ENCODE data around the gene ZNF408. TPM values are rescaled to one million over a fixed set of nuclear protein-coding genes. Genes with fewer than 3 reads are reported as not detected.

The ZNF408 gene
- polyA plus RNA-seq (2011; rRNA removed) = 3.0 and 6.9 TPM in 2 replicates
- 9.0 and 11.2 TPM in 2 replicates for polyA minus RNA-seq (2011; rRNA and poly(A)+ RNA removed)

DNA sequence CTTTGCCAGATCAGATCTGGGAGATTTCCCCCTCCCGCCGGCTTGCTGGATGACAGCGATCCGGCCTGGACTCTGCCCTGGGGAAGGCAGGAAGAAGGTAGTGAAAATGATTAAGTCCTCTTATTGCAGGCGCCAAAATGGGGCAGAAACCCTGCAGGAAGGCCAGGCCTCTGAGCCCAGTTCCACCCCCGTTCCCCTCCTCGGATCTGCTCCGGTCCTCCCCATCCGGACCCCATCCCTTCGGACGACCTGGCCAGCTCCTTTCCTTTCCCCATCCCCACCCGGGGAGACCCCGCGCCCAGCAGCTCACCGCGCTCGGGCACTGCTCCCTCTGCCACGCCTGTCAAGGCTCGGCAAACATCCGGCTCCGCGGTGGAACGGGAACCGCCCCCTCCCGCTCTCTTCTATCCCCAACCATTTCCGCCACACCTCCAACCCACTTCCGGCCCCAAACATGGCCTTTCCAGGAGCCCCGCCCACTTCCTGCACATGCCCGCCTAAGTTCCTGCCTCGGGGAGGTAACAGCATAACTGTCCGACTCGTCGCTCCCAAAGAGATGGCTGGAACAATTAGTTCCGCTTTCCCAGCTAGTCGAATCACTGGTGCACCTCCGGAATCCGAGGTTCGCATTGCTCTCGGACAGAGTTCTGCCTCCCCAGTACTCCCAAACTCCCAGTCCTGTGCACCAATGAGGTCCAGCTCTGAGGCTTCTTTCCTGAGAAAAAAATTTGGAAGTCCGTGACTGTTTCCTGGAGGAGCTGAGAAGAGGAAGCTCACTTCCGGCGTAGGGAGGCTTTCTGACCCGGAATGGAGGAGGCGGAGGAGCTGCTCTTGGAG is at the start of gene ZNF408, which contains the start of gene ARHGAP1:
TSS of gene ZNF408 (plus strand) at position 791 of the 837 bp plus-strand sequence. CDS start at position 808, 17 bp downstream.
TSS of gene ARHGAP1 (minus strand) at position 379 of the 837 bp plus-strand sequence. CDS start 4,512 bp downstream, outside the sequence.
- Histone ChIP-seq H3K36me3 (ENCODE audit: control insufficient read depth, insufficient read depth, low read length) (peaks cover 31% of the 10 kb centered on the region), H3K4me3 (ENCODE audit: low read depth, low read length) (peak within 1 kb of the TSS; percentile 92), H3K27me3 (ENCODE audit: control insufficient read depth, insufficient read depth, low read length) (no peaks in the 10 kb centered on the region)
- CTCF ChIA-PET = interaction anchor here (1.1 kb wide), 1 partner anchor 11 kb away, joined by 3 read pairs; no protein-coding TSS in a partner anchor
- POLR2A ChIA-PET = interaction anchor here (1.5 kb wide), 1 partner anchor 11 kb away, joined by 3 read pairs; no protein-coding TSS in a partner anchor
- DNase-seq (ENCODE audit: low read depth) = peak; percentile 87
- TF ChIP-seq, protein P1, sequence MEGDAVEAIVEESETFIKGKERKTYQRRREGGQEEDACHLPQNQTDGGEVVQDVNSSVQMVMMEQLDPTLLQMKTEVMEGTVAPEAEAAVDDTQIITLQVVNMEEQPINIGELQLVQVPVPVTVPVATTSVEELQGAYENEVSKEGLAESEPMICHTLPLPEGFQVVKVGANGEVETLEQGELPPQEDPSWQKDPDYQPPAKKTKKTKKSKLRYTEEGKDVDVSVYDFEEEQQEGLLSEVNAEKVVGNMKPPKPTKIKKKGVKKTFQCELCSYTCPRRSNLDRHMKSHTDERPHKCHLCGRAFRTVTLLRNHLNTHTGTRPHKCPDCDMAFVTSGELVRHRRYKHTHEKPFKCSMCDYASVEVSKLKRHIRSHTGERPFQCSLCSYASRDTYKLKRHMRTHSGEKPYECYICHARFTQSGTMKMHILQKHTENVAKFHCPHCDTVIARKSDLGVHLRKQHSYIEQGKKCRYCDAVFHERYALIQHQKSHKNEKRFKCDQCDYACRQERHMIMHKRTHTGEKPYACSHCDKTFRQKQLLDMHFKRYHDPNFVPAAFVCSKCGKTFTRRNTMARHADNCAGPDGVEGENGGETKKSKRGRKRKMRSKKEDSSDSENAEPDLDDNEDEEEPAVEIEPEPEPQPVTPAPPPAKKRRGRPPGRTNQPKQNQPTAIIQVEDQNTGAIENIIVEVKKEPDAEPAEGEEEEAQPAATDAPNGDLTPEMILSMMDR (IDR thresholded peaks at IDR 0.05; ENCODE audit: insufficient read depth, low read depth, low read length) = no peak

DNA sequence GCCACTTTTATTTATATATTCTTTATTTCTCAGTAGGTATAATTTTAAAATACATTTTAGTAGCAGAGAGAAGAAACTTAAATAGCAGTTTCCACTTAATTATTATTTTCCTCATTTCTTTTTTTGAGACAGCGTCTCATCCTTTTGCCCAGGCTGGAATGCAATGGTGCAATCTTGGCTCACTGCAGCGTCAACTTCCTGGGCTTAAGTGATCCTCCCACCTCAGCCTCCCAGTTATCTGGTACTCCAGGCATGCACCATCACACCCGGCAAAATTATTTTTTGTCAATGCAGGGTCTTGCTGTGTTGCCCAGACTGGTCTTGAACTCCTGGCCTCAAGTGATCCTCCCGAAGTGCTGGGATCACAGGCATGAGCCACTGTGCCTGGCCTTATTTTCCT is 45.2 kb upstream of the ZNF408 start:
- no peak overlapping the region for H3K4me3 ChIP-seq (ENCODE audit: low read depth, low read length)
- DNase-seq (ENCODE audit: low read depth) = no peak
- ChIA-PET POLR2A (no interaction called here), CTCF (no interaction called here)
- no peaks in the 10 kb centered on the region for H3K27me3 ChIP-seq (ENCODE audit: control insufficient read depth, insufficient read depth, low read length)
- H3K36me3 ChIP-seq (ENCODE audit: control insufficient read depth, insufficient read depth, low read length) = peaks cover 1% of the 10 kb centered on the region; the same call in 1 of the 2 replicates
- TF ChIP-seq, protein P1 (IDR thresholded peaks at IDR 0.05; ENCODE audit: insufficient read depth, low read depth, low read length) = no peak

GRCh38 chr11:46657186-46657585 is 43.6 kb upstream of the ZNF408 start:
- Histone ChIP-seq H3K36me3 (ENCODE audit: control insufficient read depth, insufficient read depth, low read length) (0 out of 2 replicates have a peak, but pooled peaks cover 1% of the 10 kb centered on the region), H3K4me3 (ENCODE audit: low read depth, low read length) (no peak overlapping the region), H3K27me3 (ENCODE audit: control insufficient read depth, insufficient read depth, low read length) (no peaks in the 10 kb centered on the region)
- ChIA-PET CTCF (interaction anchor here (0.6 to 1.0 kb wide), 3 partner anchors 12 to 108 kb away, joined by 3 to 5 read pairs (median 3); no protein-coding TSS in a partner anchor), POLR2A (no interaction called here)
- TF ChIP-seq, protein P1 (IDR thresholded peaks at IDR 0.05; ENCODE audit: insufficient read depth, low read depth, low read length) = no peak
- no peak for DNase-seq (ENCODE audit: low read depth)

- Histone ChIP-seq H3K27me3 (ENCODE audit: control insufficient read depth, insufficient read depth, low read length) (no peaks in the 10 kb centered on the region), H3K4me3 (ENCODE audit: low read depth, low read length) (no peak overlapping the region), H3K36me3 (ENCODE audit: control insufficient read depth, insufficient read depth, low read length) (peaks cover 2% of the 10 kb centered on the region; the same call in 1 of the 2 replicates)
- POLR2A ChIA-PET = no interaction called here
- DNase-seq (ENCODE audit: low read depth) = no peak
- TF ChIP-seq, protein P1 (IDR thresholded peaks at IDR 0.05; ENCODE audit: insufficient read depth, low read depth, low read length) = no peak
- CTCF ChIA-PET = interaction anchor here (0.6 to 1.0 kb wide), 5 partner anchors 11 to 248 kb away, joined by 3 read pairs; no protein-coding TSS in a partner anchor
Measured at GRCh38 chr11:46658259-46658658, 42.6 kb upstream of the ZNF408 start.

DNA sequence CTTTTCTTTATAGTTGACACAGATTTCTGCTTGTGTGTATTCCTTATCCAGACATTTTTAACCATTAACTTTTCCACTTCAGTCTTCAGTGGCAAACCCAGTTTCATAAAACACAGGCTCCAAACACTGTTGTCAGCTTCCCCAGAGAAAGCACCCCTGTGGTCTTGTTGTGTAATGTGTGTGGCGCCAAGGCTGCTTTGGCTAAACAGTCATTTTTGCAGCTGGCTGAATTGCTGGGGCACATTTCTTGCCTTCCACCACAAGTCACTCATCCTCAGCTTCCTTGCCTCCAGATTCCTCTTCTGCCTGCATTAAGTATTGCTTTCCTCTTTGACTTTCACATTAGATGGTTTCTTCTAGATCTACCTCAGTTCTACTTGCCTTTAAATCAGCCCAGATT is 40.9 kb upstream of the ZNF408 start:
- CTCF ChIA-PET = interaction anchor here (1.2 to 1.4 kb wide), 2 partner anchors 13 to 15 kb away, joined by 3 to 5 read pairs; no protein-coding TSS in a partner anchor
- peaks cover 7% of the 10 kb centered on the region for H3K36me3 ChIP-seq (ENCODE audit: control insufficient read depth, insufficient read depth, low read length)
- no peak overlapping the region for H3K4me3 ChIP-seq (ENCODE audit: low read depth, low read length)
- DNase-seq (ENCODE audit: low read depth) = no peak
- TF ChIP-seq, protein P1 (IDR thresholded peaks at IDR 0.05; ENCODE audit: insufficient read depth, low read depth, low read length) = no peak
- POLR2A ChIA-PET = no interaction called here
- H3K27me3 ChIP-seq (ENCODE audit: control insufficient read depth, insufficient read depth, low read length) = no peaks in the 10 kb centered on the region

Data from BJ (cell line).